IMR-90 (cell line): Measurements from ENCODE around the gene LHX5. TPM values are rescaled to one million over a fixed set of nuclear protein-coding genes. Genes with fewer than 3 reads are reported as not detected.

Source experiments
- ATAC-seq: fragments of 200-7000 bp; cut with Tn5 transposase; 2 replicates; pipeline ENCODE4 v1.9.1; 2020; ENCODE audit warnings: low read depth, mild to moderate bottlenecking, moderate library complexity
- BruUV-seq: library from RNA; stranded (reverse); fragments of 400-500 nt; replicated peaks from 2 replicates; lab custom pipeline; 2021; lab: Mats Ljungman, UMichigan
- CTCF ChIA-PET: fragments of 300-600 bp; formaldehyde crosslinking; extraction: SDS; loops from one replicate; lab custom pipeline; 2021; ENCODE audit warnings: antibody characterized with exemption; lab: Yijun Ruan, JAX
- POLR2A ChIA-PET: fragments of 300-600 bp; sonication (Branson Sonifier 250); formaldehyde crosslinking; loops from one replicate; lab custom pipeline; 2022; ENCODE audit warnings: antibody characterized with exemption; ENCODE audit not compliant: unreplicated experiment; lab: Charles Lee
- DNase-seq: peaks from one replicate; pipeline ENCODE4 v3.0.0; 2013
- H2AFZ ChIP-seq: replicated peaks from 2 replicates; pipeline ENCODE3; 2013; ENCODE audit warnings: low read length, mild to moderate bottlenecking; ENCODE audit not compliant: poor library complexity
- H2AK5ac ChIP-seq: 2 replicates; pipeline ENCODE4 v1.6.1; 2013; ENCODE audit warnings: low read depth, low read length, inconsistent platforms
- H2AK9ac ChIP-seq: replicated peaks from 2 replicates; pipeline ENCODE3; 2013; ENCODE audit warnings: mild to moderate bottlenecking, low read depth, low read length, moderate library complexity; ENCODE audit not compliant: poor library complexity
- H2BK120ac ChIP-seq: 2 replicates; pipeline ENCODE4 v1.6.1; 2013; ENCODE audit warnings: low read depth, low read length, inconsistent platforms
- H2BK15ac ChIP-seq: 3 replicates; pipeline ENCODE4 v1.6.1; 2013; ENCODE audit warnings: low read depth, low read length, inconsistent platforms
- H2BK20ac ChIP-seq: 2 replicates; pipeline ENCODE4 v1.6.1; 2013; ENCODE audit warnings: low read depth, mild to moderate bottlenecking, inconsistent platforms, low read length, moderate library complexity
- H2BK5ac ChIP-seq: 2 replicates; pipeline ENCODE4 v1.6.1; 2013; ENCODE audit warnings: mild to moderate bottlenecking, low read depth, low read length, inconsistent platforms; ENCODE audit not compliant: poor library complexity, severe bottlenecking
- H3K14ac ChIP-seq: replicated peaks from 2 replicates; pipeline ENCODE4 v1.6.1; 2013; ENCODE audit warnings: low read depth, low read length, inconsistent platforms
- H3K18ac ChIP-seq: 2 replicates; pipeline ENCODE4 v1.6.1; 2013; ENCODE audit warnings: low read depth, low read length, control low read depth
- H3K23ac ChIP-seq: 2 replicates; pipeline ENCODE4 v1.6.1; 2013; ENCODE audit warnings: low read depth, low read length, inconsistent platforms
- H3K27ac ChIP-seq: 2 replicates; pipeline ENCODE4 v1.5.1; 2013; ENCODE audit warnings: mild to moderate bottlenecking, control low read depth, low read length; ENCODE audit not compliant: insufficient read depth
- H3K27me3 ChIP-seq: 2 replicates; pipeline ENCODE4 v1.6.1; 2013; ENCODE audit warnings: low read length; ENCODE audit not compliant: control insufficient read depth, insufficient read depth
- H3K36me3 ChIP-seq: 2 replicates; pipeline ENCODE4 v1.6.1; 2013; ENCODE audit warnings: low read length, mixed read lengths; ENCODE audit not compliant: control insufficient read depth, insufficient read depth
- H3K4ac ChIP-seq: 2 replicates; pipeline ENCODE4 v1.6.1; 2013; ENCODE audit warnings: low read depth, low read length, inconsistent platforms
- H3K4me1 ChIP-seq: 2 replicates; pipeline ENCODE4 v1.6.1; 2013; ENCODE audit warnings: low read length, mixed read lengths; ENCODE audit not compliant: control insufficient read depth, insufficient read depth
- H3K4me2 ChIP-seq: 2 replicates; pipeline ENCODE4 v1.6.1; 2013; ENCODE audit warnings: low read depth, mild to moderate bottlenecking, control low read depth, low read length, moderate library complexity
- H3K4me3 ChIP-seq: 2 replicates; pipeline ENCODE4 v1.5.1; 2013; ENCODE audit warnings: low read depth, mild to moderate bottlenecking, control low read depth, low read length, moderate library complexity; ENCODE audit not compliant: insufficient read depth
- H3K56ac ChIP-seq: 2 replicates; pipeline ENCODE4 v1.6.1; 2013; ENCODE audit warnings: low read length, inconsistent platforms; ENCODE audit not compliant: insufficient read depth; ENCODE audit errors: extremely low read depth
- H3K79me1 ChIP-seq, 2 experiments: 2 replicates each; pipeline ENCODE4 v1.6.1; 2013; ENCODE audit warnings: low read length in 2 of 2, inconsistent platforms in 1 of 2, low read depth in 1 of 2
- H3K9ac ChIP-seq: 2 replicates; pipeline ENCODE4 v1.6.1; 2013; ENCODE audit warnings: low read depth, low read length, control low read depth
- H3K9me1 ChIP-seq: 2 replicates; pipeline ENCODE4 v1.6.1; 2013; ENCODE audit warnings: low read length, inconsistent platforms; ENCODE audit not compliant: insufficient read depth
- H3K9me3 ChIP-seq: 2 replicates; pipeline ENCODE4 v1.6.1; 2013; ENCODE audit warnings: low read length; ENCODE audit not compliant: control insufficient read depth, insufficient read depth
- H4K20me1 ChIP-seq: 2 replicates; pipeline ENCODE4 v1.6.1; 2013; ENCODE audit warnings: low read length, inconsistent platforms; ENCODE audit not compliant: insufficient read depth
- H4K5ac ChIP-seq: 2 replicates; pipeline ENCODE4 v1.6.1; 2013; ENCODE audit warnings: mild to moderate bottlenecking, low read depth, low read length, control low read depth
- H4K8ac ChIP-seq, 2 experiments: 2 replicates each; pipeline ENCODE4 v1.6.1; 2013; ENCODE audit warnings: low read depth in 2 of 2, low read length in 2 of 2, control low read depth in 1 of 2, inconsistent platforms in 1 of 2
- H4K91ac ChIP-seq: 2 replicates; pipeline ENCODE4 v1.6.1; 2013; ENCODE audit warnings: low read depth, low read length, inconsistent platforms; ENCODE audit not compliant: insufficient read depth
- BHLHE40 ChIP-seq: fragments of 150-350 bp; IDR thresholded peaks from 2 replicates; pipeline ENCODE4 v1.6.1; 2016; ENCODE audit warnings: mild to moderate bottlenecking, low read depth, low read length
- CEBPB ChIP-seq: IDR thresholded peaks from 2 replicates; pipeline ENCODE4 v1.6.1; 2012; ENCODE audit warnings: low read depth, low read length, improper control_type of control experiment
- CHD1 ChIP-seq: IDR thresholded peaks from 2 replicates; pipeline ENCODE4 v1.6.1; 2012; ENCODE audit warnings: low read depth, low read length, improper control_type of control experiment
- CTCF ChIP-seq: conservative IDR thresholded peaks from 2 replicates; pipeline ENCODE4 v1.5.1; 2012; ENCODE audit warnings: mild to moderate bottlenecking, low read depth, low read length, improper control_type of control experiment
- ELK1 ChIP-seq: fragments of 150-350 bp; IDR thresholded peaks from 2 replicates; pipeline ENCODE4 v1.6.1; 2016; ENCODE audit warnings: low read depth, mild to moderate bottlenecking, low read length, moderate library complexity, borderline replicate concordance
- FOS ChIP-seq: fragments of 150-350 bp; IDR thresholded peaks from 2 replicates; pipeline ENCODE4 v1.6.1; 2016; ENCODE audit warnings: low read depth, low read length
- MAFK ChIP-seq: IDR thresholded peaks from 2 replicates; pipeline ENCODE4 v1.6.1; 2012; ENCODE audit warnings: low read depth, low read length, improper control_type of control experiment
- MAZ ChIP-seq: IDR thresholded peaks from 2 replicates; pipeline ENCODE4 v1.6.1; 2012; ENCODE audit warnings: low read depth, mild to moderate bottlenecking, low read length, improper control_type of control experiment, moderate library complexity, borderline replicate concordance
- MXI1 ChIP-seq: IDR thresholded peaks from 2 replicates; pipeline ENCODE4 v1.6.1; 2012; ENCODE audit warnings: low read depth, mild to moderate bottlenecking, low read length, moderate library complexity, borderline replicate concordance
- NFE2L2 ChIP-seq: fragments of 150-350 bp; IDR thresholded peaks from 2 replicates; pipeline ENCODE4 v1.6.1; 2016; ENCODE audit warnings: low read depth, mild to moderate bottlenecking, low read length
- POLR2A ChIP-seq: IDR thresholded peaks from 2 replicates; pipeline ENCODE4 v1.6.1; 2012; ENCODE audit warnings: mild to moderate bottlenecking, low read depth, low read length
- RAD21 ChIP-seq: IDR thresholded peaks from 2 replicates; pipeline ENCODE4 v1.6.1; 2012; ENCODE audit warnings: low read length, improper control_type of control experiment
- RCOR1 ChIP-seq: IDR thresholded peaks from 2 replicates; pipeline ENCODE4 v1.6.1; 2012; ENCODE audit warnings: mild to moderate bottlenecking, low read length, improper control_type of control experiment; ENCODE audit not compliant: insufficient replicate concordance
- SMC3 ChIP-seq: fragments of 150-350 bp; IDR thresholded peaks from 2 replicates; pipeline ENCODE4 v1.6.1; 2016; ENCODE audit warnings: low read depth, mild to moderate bottlenecking, antibody characterized with exemption, low read length, moderate library complexity
- USF2 ChIP-seq: fragments of 150-350 bp; IDR thresholded peaks from 2 replicates; pipeline ENCODE4 v1.6.1; 2017; ENCODE audit warnings: mild to moderate bottlenecking, antibody characterized with exemption, low read length, low read depth
- WGBS, 2 experiments: methylation state at CpG; one replicate each; pipeline versions ENCODE4 v1.1.5 to v1.1.7; 2013; ENCODE audit warnings: missing lambda C conversion rate in 2 of 2; ENCODE audit not compliant: insufficient read length in 1 of 2; ENCODE audit errors: extremely low coverage in 2 of 2; 5-methylcytosine and 5-hydroxymethylcytosine counted together
- dilution Hi-C: fragments of 300-500 bp; cut with HindIII; formaldehyde crosslinking; loops from one replicate; pipeline ENCODE4 v1.14.3; 2018; ENCODE audit warnings: low sequenced_read_pairs; ENCODE audit not compliant: unreplicated experiment
- in situ Hi-C: fragments of 300-500 bp; cut with MboI; formaldehyde crosslinking; loops from 3 replicates; pipeline ENCODE4 v1.14.3; 2019; ENCODE audit warnings: low sequenced_read_pairs, inconsistent platforms, mixed read lengths
- intact Hi-C: fragments of 100-400 bp; cut with micrococcal nuclease; formaldehyde crosslinking; loops from 2 replicates; pipeline ENCODE4 v1.10.0; 2022
- polyA plus RNA-seq, 3 experiments: library from polyadenylated mRNA; depleted of rRNA; stranded (reverse); fragments of >200 nt; gene quantifications; 2 replicates each; pipeline ENCODE4 v1.2.3, GENCODE V29; 2012; ENCODE audit warnings: low replicate concordance in 1 of 3
- total RNA-seq: library from RNA; depleted of rRNA; stranded (reverse); fragments of >200 nt; gene quantifications from 2 replicates; pipeline ENCODE4 v1.2.3, GENCODE V29; 2012

LHX5 gene
- total and polyA plus RNA-seq, 2 of the 4 experiments (the other 2 are of a cell fraction): not detected

GRCh38 chr12:113467502-113468364, 3.9 kb downstream of the LHX5 start:
- no peak overlapping the region for H3K23ac ChIP-seq
- H3K36me3 ChIP-seq: no peaks in the 10 kb centered on the region
- no TSS peak for BruUV-seq
- intact Hi-C loops: no loop called here
- peak overlapping the region; percentile 20; the same call in 1 of the 2 replicates for H3K4me3 ChIP-seq
- H3K9ac ChIP-seq: no peak overlapping the region
- H2BK5ac ChIP-seq: no peak overlapping the region
- no peak overlapping the region for H4K5ac ChIP-seq
- ATAC-seq (no peak), DNase-seq (no peak)
- no peak overlapping the region for H3K14ac ChIP-seq
- H2BK15ac ChIP-seq: no peak overlapping the region
- no peaks in the 10 kb centered on the region for H3K9me1 ChIP-seq
- no peak overlapping the region for H4K8ac ChIP-seq
- no peak overlapping the region for H3K27ac ChIP-seq
- H2BK20ac ChIP-seq: no peak overlapping the region
- no peaks in the 10 kb centered on the region; the same call in 1 of the 2 replicates for H3K4me1 ChIP-seq
- no peak overlapping the region for H2BK120ac ChIP-seq
- H3K4me2 ChIP-seq: peak overlapping the region; percentile 74
- H3K27me3 ChIP-seq: peaks cover 98% of the 10 kb centered on the region
- in situ Hi-C loops: no loop called here
- no peaks in the 10 kb centered on the region for H3K9me3 ChIP-seq
- no peak overlapping the region for H3K56ac ChIP-seq
- dilution Hi-C loops: no loop called here
- H3K4ac ChIP-seq: no peak overlapping the region
- ChIA-PET POLR2A (interaction anchor here (0.6 kb wide), 1 partner anchor 31 kb away, joined by 4 read pairs; no protein-coding TSS in a partner anchor), CTCF (no interaction called here)
- no peaks in the 10 kb centered on the region for H4K20me1 ChIP-seq
- H2AK5ac ChIP-seq: no peak overlapping the region
- WGBS, 2 experiments: 2% methylated on average over 39 of the region's 78 CpGs; no CpG with 5 or more reads in 1 of the 2 experiments
- H4K91ac ChIP-seq: no peak overlapping the region
- H3K18ac ChIP-seq: no peak overlapping the region
- H2AK9ac ChIP-seq: no peak overlapping the region
- H3K79me1 ChIP-seq: no peaks in the 10 kb centered on the region
- peak overlapping the region; percentile 78 for H2AFZ ChIP-seq
- TF ChIP-seq CEBPB: no peak
- TF ChIP-seq BHLHE40: no peak
- no peak for TF ChIP-seq RCOR1
- TF ChIP-seq CTCF: no peak
- TF ChIP-seq CHD1: no peak
- TF ChIP-seq MXI1: no peak
- no peak for TF ChIP-seq SMC3
- no peak for TF ChIP-seq MAFK
- no peak for TF ChIP-seq POLR2A
- TF ChIP-seq FOS: no peak
- TF ChIP-seq NFE2L2: no peak
- TF ChIP-seq MAZ: no peak
- TF ChIP-seq ELK1: no peak
- TF ChIP-seq RAD21: no peak
- no peak for TF ChIP-seq USF2
